Activated T-cell treated with anti-CD3 and anti-CD28 coated beads for 48 hours (primary cell): ENCODE data around the gene GJD3.

ENCODE experiments used
- DNase-seq: peaks from one replicate; pipeline ENCODE4 v3.0.0-alpha.2; 2020; ENCODE audit warnings: low read depth

Gene GJD3

DNA sequence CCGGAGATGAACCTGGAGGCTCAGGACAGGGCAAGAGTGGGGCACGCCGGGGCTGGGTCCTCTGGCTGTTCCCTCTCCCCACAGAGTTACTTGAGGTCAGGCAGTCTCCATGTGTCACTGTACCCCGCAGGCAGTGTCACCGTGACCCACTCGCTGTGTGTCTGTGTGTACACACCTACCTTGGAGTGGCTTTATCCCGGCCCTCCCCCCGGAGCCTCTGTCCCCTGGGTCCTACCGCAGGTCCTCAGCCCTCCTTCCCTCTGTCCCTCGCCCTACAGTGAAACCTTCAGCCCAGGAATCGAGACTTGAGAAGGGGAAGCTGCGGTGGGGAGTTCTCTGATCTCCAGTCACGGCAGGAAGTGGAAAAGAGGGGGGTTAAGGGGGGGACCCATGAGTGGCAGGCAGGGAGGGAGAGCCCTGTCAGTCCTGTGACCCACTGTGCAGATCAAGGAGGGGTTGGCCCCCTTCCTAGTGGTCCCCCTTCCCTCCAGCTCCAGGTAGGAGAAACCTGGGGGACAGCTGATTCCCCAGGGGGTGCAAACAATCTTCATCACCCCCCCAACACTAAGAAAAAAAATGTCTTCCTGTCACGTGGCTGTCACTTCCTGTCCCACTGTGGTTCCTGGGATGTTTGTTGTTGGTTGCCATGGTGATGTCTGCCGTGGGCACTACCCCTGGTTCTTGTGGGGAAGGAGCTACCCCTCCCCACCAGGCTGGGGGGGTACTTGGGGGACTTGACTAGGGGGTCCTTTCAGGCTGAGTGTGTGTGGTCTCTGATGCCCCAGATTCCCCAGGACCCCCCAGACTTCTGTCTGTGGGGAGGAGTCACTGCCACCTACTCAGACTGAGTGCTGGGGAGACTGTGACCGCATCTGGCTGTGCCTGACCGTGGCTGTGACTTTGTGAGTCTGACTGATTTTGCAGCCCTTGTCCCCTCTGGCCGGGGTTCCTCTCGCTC, 41.9 kb downstream of the GJD3 start:
- peak; percentile 71 for DNase-seq

DNA sequence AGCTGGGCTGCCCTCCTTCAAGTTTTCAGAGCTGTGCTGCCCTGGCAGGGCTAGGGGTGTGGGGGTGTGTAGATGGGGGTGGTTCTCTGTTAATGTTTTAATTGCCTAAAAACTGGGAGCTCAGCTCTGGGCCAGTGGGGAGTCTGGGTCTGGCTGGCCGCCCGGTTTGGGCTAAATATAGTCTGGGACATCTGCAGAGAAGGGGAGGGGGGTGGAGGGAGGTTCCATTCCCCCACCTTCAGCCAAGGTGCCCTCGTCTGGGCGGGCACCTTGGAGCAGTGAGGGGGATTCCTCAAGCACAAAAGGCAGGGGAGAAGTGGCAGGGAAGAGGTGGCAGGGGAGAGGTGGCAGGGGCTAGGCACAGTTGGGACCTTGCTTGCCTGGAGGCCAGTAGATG, 42.6 kb downstream of the GJD3 start:
- DNase-seq, result no peak

GRCh38 chr17:40321524-40321929, 43.0 kb downstream of the GJD3 start:
- no peak for DNase-seq

- no peak for DNase-seq
Observed at GRCh38 chr17:40320756-40321523, 43.6 kb downstream of the GJD3 start.

DNA sequence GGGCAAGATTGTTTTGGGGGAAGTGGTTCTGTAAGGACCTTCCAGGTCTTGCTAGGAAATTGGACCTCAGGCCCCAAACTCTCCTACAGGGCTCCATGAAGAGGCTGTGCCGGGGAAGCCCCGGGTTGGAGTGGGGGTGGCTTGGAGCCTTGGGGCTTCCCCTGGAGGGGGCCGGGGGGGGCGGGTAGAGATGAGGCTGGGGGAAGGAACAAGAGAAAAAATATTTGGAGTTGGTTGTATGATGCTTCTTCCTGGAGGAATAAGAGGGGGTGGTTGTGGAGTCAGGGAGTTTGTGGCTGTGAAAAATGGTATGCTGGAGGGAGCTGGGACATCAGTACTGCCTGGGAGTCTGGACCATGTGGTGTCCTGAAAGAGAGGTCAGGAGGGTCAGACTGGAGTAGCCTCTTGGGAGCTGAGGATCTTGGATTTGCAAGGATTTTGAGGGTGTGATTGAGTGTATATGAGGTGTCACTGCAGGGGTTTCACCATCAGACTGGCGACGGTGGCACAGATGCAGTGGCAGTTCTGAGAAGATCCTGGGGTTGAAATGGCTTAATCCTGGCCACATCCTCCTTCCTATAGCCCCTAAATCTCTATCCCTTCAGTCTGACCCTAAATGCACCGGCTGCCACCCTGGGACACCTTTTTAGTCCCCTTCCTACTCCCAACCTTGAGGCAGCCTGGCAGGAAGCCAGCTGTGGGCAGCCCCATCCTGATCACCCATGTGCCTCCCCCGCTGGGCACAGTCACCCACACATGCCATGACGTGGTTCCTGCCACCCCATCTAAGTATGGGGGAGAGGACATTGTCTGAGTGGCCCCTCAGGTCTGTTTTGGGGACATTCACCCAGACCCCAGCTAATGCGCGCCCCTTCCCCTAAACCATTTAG, 44.6 kb downstream of the GJD3 start:
- no peak for DNase-seq

DNA sequence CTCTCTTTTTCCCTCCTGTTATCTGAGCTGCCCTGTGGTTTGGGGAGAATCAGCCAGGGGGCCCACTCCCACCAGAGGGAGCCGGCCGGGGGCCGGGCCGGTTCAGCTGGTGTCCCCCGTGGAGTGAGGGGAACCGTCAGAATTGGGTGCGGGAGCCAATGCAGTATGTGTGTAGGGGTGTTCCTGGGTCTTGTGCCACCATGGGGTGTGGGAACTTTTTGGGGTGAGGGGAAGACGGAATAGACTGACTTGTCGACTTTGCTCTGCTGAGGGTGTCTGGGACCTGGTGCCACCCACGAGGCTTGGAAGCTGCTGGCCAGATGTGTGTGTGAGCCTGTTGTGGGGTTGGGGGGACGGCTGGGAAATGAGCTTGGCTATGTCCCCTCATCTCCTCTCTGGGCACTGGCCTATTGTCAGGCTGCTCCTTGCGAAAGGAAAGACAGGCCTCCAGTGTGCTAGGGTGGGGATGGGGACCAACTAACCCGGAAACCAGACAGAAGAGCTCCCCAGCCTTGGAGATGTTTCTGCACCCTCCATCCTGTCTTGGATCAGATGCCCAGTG, 45.6 kb downstream of the GJD3 start:
- DNase-seq, result no peak

- peak; percentile 88 for DNase-seq
Observed at GRCh38 chr17:40317880-40318829, 46.4 kb downstream of the GJD3 start.

DNA sequence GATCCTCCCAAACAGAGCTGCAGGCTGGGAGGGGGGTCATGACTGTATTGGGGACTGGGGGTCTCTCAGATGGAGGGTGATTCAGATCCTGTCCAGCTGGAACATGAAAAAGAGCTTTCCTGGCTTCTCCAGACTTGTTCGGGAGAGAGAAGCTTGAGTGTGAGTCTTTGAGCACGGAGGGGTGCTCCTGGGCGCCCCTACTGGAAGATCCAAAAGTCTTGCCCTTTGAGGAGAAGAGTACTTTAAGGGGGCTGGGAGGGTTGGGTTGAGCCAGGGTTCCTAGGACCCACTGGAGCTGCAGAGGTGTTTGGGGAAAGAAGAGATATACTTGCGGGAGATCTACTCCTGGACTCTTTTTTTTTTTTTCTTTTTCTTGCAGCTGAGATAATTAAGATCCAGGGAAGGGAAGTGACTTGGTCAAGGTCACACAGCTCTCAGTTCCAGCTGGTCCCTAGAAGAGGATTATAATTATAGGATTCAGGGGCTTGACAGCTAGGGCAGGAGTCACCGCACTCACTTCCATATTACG, 47.1 kb downstream of the GJD3 start:
- no peak for DNase-seq

GRCh38 chr17:40316571-40317344, 47.8 kb downstream of the GJD3 start:
- no peak for DNase-seq

DNA sequence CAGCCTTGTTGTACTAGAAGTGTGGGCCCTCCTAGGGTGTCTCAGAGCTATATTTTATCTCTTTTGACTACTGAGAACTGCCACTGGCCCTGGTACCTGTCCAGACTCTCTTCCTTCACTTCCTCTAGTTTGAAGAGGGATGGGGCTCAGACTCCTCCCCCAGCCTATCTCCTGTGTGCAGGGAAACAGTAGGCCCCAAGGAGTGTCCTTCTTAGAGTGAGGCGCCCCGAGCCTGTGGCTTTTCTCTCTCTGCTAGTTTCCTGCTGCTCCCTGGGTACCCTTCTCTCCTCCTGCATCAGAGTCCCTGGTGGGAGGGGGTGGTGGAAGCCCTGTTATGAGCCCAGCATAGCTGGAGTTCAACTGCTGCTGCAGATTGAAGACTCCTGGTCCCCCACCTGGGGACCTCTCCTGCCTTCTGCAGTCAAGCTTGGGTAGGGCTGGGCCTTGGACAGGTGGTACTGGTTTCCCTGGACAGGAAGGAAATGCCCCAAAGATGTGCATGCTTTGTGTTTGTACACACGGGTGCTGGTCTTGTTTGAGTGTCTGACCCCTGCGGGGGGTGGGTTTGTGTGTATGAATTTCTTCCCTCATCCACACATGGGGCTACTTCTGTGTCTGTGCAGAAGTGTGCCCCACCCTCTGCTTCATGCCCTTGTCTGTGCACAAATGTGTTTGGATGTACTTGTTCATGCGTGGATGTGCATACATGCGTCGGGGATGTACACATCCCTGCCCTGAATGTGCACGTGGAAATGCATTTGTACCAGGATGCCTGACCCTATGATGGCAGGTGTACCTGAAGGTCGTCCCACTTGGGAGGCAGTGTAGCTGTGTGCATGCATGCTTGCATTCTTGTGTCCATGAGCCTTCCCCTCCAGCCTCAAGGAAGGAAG, 48.6 kb downstream of the GJD3 start:
- DNase-seq, result no peak

GRCh38 chr17:40315206-40315605, 49.3 kb downstream of the GJD3 start:
- no peak for DNase-seq

DNA sequence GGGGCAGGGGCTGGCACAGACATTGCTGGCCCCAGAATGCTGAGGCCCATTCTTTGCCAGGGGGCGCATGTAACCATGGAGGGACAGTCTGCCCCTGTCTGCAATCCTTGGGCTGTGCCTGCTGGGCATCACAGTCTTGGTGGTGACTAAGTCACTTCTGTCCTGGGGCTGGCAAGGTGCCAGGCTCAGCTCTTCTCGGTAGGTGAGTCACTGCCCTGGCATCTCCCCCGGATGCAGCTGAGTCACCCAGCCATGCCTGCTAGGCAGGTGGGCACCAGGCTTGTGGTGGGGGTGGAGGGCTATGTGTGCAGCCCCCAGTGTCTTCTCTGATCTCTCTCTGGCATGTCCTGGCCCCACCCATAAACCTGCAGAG, 50.0 kb downstream of the GJD3 start:
- peak; percentile 77 for DNase-seq

DNA sequence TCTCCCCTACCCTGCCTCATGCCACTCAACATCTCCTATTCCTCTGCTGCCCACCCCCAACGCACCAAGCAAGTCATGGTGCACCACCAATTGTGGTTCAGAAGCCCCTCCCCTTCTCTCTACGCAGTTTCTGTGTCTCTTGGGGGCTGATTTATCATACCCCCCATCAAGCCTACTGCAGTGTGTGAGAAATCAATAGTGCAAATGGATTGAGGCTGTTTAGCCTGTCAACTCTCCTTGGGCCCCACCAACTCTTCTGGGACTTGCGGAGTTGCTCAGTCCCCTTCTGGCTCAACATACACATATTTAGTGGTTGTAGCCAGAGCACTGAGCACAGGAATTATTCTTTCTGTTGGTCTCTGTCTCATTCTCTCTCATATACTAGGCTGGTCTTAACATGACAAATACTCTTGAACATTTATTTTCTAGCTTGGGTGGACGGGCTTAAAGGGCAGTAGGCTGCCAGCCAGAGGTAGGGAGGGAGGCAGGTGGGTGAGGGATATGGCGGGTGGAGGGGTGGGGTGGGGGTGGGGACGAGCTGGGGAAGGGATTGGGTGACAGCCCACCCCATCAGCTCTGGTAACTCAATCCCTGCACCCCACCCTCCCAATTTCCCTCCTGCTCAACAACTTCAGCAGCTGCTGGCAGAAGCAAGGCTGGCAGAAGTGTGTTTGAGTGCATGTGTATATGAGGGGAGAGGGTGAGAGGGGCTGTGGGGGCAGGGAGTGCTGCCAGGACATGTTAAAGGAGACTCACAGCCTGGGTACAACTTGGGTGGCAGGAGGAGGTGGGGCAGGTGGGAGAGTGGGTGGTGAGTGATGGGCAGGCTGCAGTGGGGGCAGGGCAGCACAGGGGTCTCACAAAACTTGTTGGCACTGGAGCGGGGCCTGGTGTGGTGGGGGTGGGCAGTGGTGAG, 50.6 kb downstream of the GJD3 start:
- DNase-seq, result no peak
